ENCODE results near the gene RNF145. TPM values are rescaled to one million over a fixed set of nuclear protein-coding genes. Genes with fewer than 3 reads are reported as not detected.

The RNF145 gene
- total and polyA plus RNA-seq, 10 of the 15 experiments (the other 5 are each of a cell fraction or from before 2014, with no cell fraction given), result 9.7 to 58.1 (median 38.2) TPM

DNA sequence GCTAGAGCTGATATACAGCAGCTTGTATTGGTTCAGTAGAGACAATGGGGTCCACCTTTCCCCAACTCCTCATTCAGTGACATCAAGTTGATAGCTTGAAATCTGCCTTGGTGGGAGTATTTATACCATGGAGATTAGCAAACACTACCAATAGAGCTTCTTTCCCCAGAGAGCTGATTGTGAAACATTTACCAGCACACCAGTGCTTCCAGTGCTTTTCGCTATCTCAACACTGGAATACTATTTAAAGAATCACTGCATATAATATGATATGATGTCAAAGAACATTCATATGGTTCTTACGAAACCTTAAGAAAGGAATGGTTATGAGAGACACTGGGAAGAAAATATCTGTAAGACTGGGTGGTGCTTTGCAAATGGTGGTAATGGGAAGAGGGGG is 21.8 kb upstream of the RNF145 start:
- intact Hi-C loops (cut with micrococcal nuclease; ENCODE audit: unreplicated experiment), result no loop called here
- Histone ChIP-seq H3K9me3 (replicated peaks; ENCODE audit: control insufficient read depth, insufficient read depth, low read length) (no peaks in the 10 kb centered on the region), H3K9ac (ENCODE audit: control insufficient read depth, insufficient read depth, low read length) (no peak overlapping the region), H3K27ac (ENCODE audit: control insufficient read depth, insufficient read depth) (no peak overlapping the region), H4K20me1 (ENCODE audit: control insufficient read depth, insufficient read depth) (no peaks in the 10 kb centered on the region), H2AFZ (ENCODE audit: control insufficient read depth, low read depth, low read length) (no peak overlapping the region), H3K4me1 (ENCODE audit: control insufficient read depth, insufficient read depth, low read length) (no peaks in the 10 kb centered on the region), H3K27me3 (replicated peaks in 1 of 2; ENCODE audit: control insufficient read depth in 2 of 2, insufficient read depth in 2 of 2, low read length in 1 of 2) (no peaks in the 10 kb centered on the region), H3K4me2 (ENCODE audit: control insufficient read depth, insufficient read depth) (no peak overlapping the region), H3K36me3 (ENCODE audit: control insufficient read depth in 2 of 2, insufficient read depth in 2 of 2, low read length in 1 of 2) (no peaks in the 10 kb centered on the region), H3K79me2 (ENCODE audit: control insufficient read depth, insufficient read depth, low read length) (no peaks in the 10 kb centered on the region), H3K4me3 (no peak overlapping the region)
- ATAC-seq, result no peak
- ChIA-PET POLR2A (no interaction called here), CTCF (no interaction called here), RAD21 (ENCODE audit: unreplicated experiment) (interaction anchor here (1.5 kb wide), 1 partner anchor 74 kb away, joined by 5 read pairs; no protein-coding TSS in a partner anchor), SMC1A (ENCODE audit: uncharacterized antibody, unreplicated experiment) (interaction anchor here (0.6 to 1.5 kb wide), 5 partner anchors 10 to 74 kb away, joined by 3 to 7 read pairs (median 3); no protein-coding TSS in a partner anchor)
- no TSS peak for BruUV-seq (replicated peaks)
- FAIRE-seq, result no peak
- TF ChIP-seq PAX8 (IDR thresholded peaks at IDR 0.05) (no peak), PML (IDR thresholded peaks at IDR 0.05; ENCODE audit: low read length) (no peak), TCF12 (IDR thresholded peaks at IDR 0.05; ENCODE audit: low read depth, low read length) (no peak), MYC (IDR thresholded peaks at IDR 0.05; ENCODE audit: insufficient read depth, insufficient read length, insufficient replicate concordance, low read length, severe bottlenecking) (no peak), HDAC6 (IDR thresholded peaks at IDR 0.05; ENCODE audit: unreplicated experiment) (no peak), RELA (IDR thresholded peaks at IDR 0.05; ENCODE audit: borderline replicate concordance, partially characterized antibody) (no peak), ZNF207 (IDR thresholded peaks at IDR 0.05; ENCODE audit: borderline replicate concordance) (no peak), NR2C2 (IDR thresholded peaks at IDR 0.05; ENCODE audit: borderline replicate concordance, control insufficient read depth, insufficient read length, low read depth) (no peak), EP300 (IDR thresholded peaks at IDR 0.05; ENCODE audit: borderline replicate concordance in 1 of 2, control insufficient read depth in 1 of 2, low read depth in 2 of 2, low read length in 2 of 2) (no peak), LARP7 (IDR thresholded peaks at IDR 0.05) (no peak), KAT2A (conservative IDR thresholded peaks at IDR 0.05; ENCODE audit: control insufficient read depth, low read depth, low read length) (no peak)
- in situ Hi-C loops (cut with MboI), result no loop called here
- WGBS (ENCODE audit: insufficient coverage, insufficient replicate concordance, low lambda C conversion rate, missing lambda C conversion rate), result 86% methylated on average over 2 of the region's 2 CpGs
- DNase-seq (ENCODE audit: low read depth, low spot score), result no peak
